Naive B cell (primary cell): Measurements from ENCODE around the gene KHK. TPM values are rescaled to one million over a fixed set of nuclear protein-coding genes. Genes with fewer than 3 reads are reported as not detected.
A peak's percentile ranks its signal among the peaks of the same experiment; 100 is the strongest.

Source experiments
- ATAC-seq, 2 donors: fragments of 150-1000 bp; cut with Tn5 transposase; 2 replicates each; pipeline ENCODE4 v1.10.0; 2021; ENCODE audit warnings: low read depth in 2 of 2, mild to moderate bottlenecking in 2 of 2, moderate library complexity in 2 of 2
- DNase-seq: peaks from one replicate; pipeline ENCODE4 v3.0.0; 2022
- H3K27ac Mint-ChIP-seq, 6 donors: one replicate each; pipeline ENCODE4 v1.8.0; 2020 to 2022; ENCODE audit warnings: mild to moderate bottlenecking in 6 of 6, mixed read lengths in 6 of 6, moderate library complexity in 5 of 6, inconsistent platforms in 2 of 6
- H3K27me3 Mint-ChIP-seq, 3 donors: one replicate each; pipeline ENCODE4 v1.8.0; 2021 to 2022; ENCODE audit warnings: mixed read lengths in 3 of 3, mild to moderate bottlenecking in 1 of 3
- H3K36me3 Mint-ChIP-seq, 2 donors: one replicate each; pipeline ENCODE4 v1.8.0; 2020 to 2022; ENCODE audit warnings: mixed read lengths in 2 of 2, inconsistent platforms in 1 of 2, mild to moderate bottlenecking in 1 of 2
- H3K4me1 Mint-ChIP-seq, 3 donors: one replicate each; pipeline ENCODE4 v1.8.0; 2020 to 2022; ENCODE audit warnings: mixed read lengths in 3 of 3, inconsistent platforms in 1 of 3, mild to moderate bottlenecking in 1 of 3, moderate library complexity in 1 of 3
- H3K4me3 Mint-ChIP-seq, 8 donors: one replicate each; pipeline ENCODE4 v1.8.0; 2020 to 2022; ENCODE audit warnings: mild to moderate bottlenecking in 8 of 8, mixed read lengths in 8 of 8, moderate library complexity in 8 of 8, inconsistent platforms in 2 of 8
- H3K9me3 Mint-ChIP-seq, 7 donors: one replicate each; pipeline ENCODE4 v1.8.0; 2020 to 2022; ENCODE audit warnings: mixed read lengths in 7 of 7, mild to moderate bottlenecking in 5 of 7, inconsistent platforms in 2 of 7, moderate library complexity in 1 of 7
- polyA plus RNA-seq, 6 donors: library from polyadenylated mRNA; unstranded; fragments of 300-500 nt; fragmentation: Illumina TruSeq; gene quantifications; one replicate each; pipeline ENCODE4 v1.2.3, GENCODE V29; 2021; ENCODE audit warnings: low read depth in 6 of 6

Gene KHK
- polyA plus RNA-seq: 1 to 10 TPM; 3.3 to 8.9 (median 5.6) TPM

GRCh38 chr2:27086724-27087593 lies at the start of gene KHK:
KHK (plus strand) TSS chr2:27086772; CDS start chr2:27087260, 488 bp downstream.
- Mint-ChIP-seq H3K4me1 (peaks cover 6 to 12% (median 10%) of the 10 kb centered on the region in 3 donors), H3K36me3 (no peaks in the 10 kb centered on the region), H3K27me3 (no peaks in the 10 kb centered on the region), H3K9me3 (no peaks in the 10 kb centered on the region), H3K27ac (peak within 1 kb of the TSS; percentile 67 to 92 (median 84)), H3K4me3 (peak within 1 kb of the TSS; percentile 81 to 92 (median 87))
- ATAC-seq: no peak
- DNase-seq: no peak

GRCh38 chr2:27038012-27038411 lies 48.6 kb upstream of the KHK start:
- ATAC-seq (no peak), DNase-seq (no peak)
- Mint-ChIP-seq H3K27me3 (no peaks in the 10 kb centered on the region), H3K4me3 (no peak overlapping the region), H3K36me3 (peaks cover 9 to 19% of the 10 kb centered on the region in 2 donors), H3K27ac (no peak overlapping the region), H3K4me1 (peaks cover 42 to 64% (median 59%) of the 10 kb centered on the region in 3 donors), H3K9me3 (no peaks in the 10 kb centered on the region)

GRCh38 chr2:27038631-27039339 lies 47.8 kb upstream of the KHK start:
- peak overlapping the region in 1 of 6 donors; percentile 79 for H3K27ac Mint-ChIP-seq
- H3K4me3 Mint-ChIP-seq: peak overlapping the region in 1 of 8 donors; percentile 83
- H3K36me3 Mint-ChIP-seq: peaks cover 9 to 19% of the 10 kb centered on the region in 2 donors

GRCh38 chr2:27039426-27039825 lies 47.1 kb upstream of the KHK start:
- H3K27ac Mint-ChIP-seq: peak overlapping the region in 1 of 6 donors; percentile 80
- no peak overlapping the region for H3K4me3 Mint-ChIP-seq
- no peaks in the 10 kb centered on the region for H3K27me3 Mint-ChIP-seq
- H3K9me3 Mint-ChIP-seq: no peaks in the 10 kb centered on the region
- DNase-seq (no peak), ATAC-seq (no peak)
- H3K4me1 Mint-ChIP-seq: peaks cover 30 to 51% (median 45%) of the 10 kb centered on the region in 3 donors
- H3K36me3 Mint-ChIP-seq: peaks cover 9 to 19% of the 10 kb centered on the region in 2 donors

More at GRCh38 chr2:27038631-27039339, 47.8 kb upstream of the KHK start:
- H3K4me1 Mint-ChIP-seq: peaks cover 36 to 58% (median 51%) of the 10 kb centered on the region in 3 donors
- no peak for ATAC-seq
- DNase-seq: no peak
- H3K27me3 Mint-ChIP-seq: no peaks in the 10 kb centered on the region
- no peaks in the 10 kb centered on the region for H3K9me3 Mint-ChIP-seq

- peak overlapping the region in 1 of 8 donors; percentile 25 for H3K4me3 Mint-ChIP-seq
- H3K27me3 Mint-ChIP-seq: no peaks in the 10 kb centered on the region
- H3K4me1 Mint-ChIP-seq: peaks cover 29 to 49% (median 43%) of the 10 kb centered on the region in 3 donors
- peak overlapping the region in 1 of 6 donors; percentile 80 for H3K27ac Mint-ChIP-seq
- DNase-seq: no peak
- no peak for ATAC-seq
- H3K36me3 Mint-ChIP-seq: peaks cover 9 to 19% of the 10 kb centered on the region in 2 donors
- no peaks in the 10 kb centered on the region for H3K9me3 Mint-ChIP-seq
Observed at GRCh38 chr2:27039871-27040270, 46.7 kb upstream of the KHK start.

GRCh38 chr2:27040282-27040681 lies 46.3 kb upstream of the KHK start:
- peaks cover 9 to 19% of the 10 kb centered on the region in 2 donors for H3K36me3 Mint-ChIP-seq
- peaks cover 26 to 46% (median 38%) of the 10 kb centered on the region in 3 donors for H3K4me1 Mint-ChIP-seq
- no peak for DNase-seq
- H3K4me3 Mint-ChIP-seq: peak overlapping the region in 2 of 8 donors; percentile 25 to 30
- no peaks in the 10 kb centered on the region for H3K9me3 Mint-ChIP-seq
- H3K27ac Mint-ChIP-seq: peak overlapping the region in 4 of 6 donors; percentile 98 to 99 (median 99)
- no peak for ATAC-seq
- no peaks in the 10 kb centered on the region for H3K27me3 Mint-ChIP-seq

GRCh38 chr2:27041752-27042151 lies 44.8 kb upstream of the KHK start:
- H3K4me1 Mint-ChIP-seq: peaks cover 26 to 41% (median 34%) of the 10 kb centered on the region in 3 donors
- H3K36me3 Mint-ChIP-seq: peaks cover 5 to 13% of the 10 kb centered on the region in 2 donors
- peak overlapping the region; percentile 98 to 99 (median 99) for H3K27ac Mint-ChIP-seq
- H3K9me3 Mint-ChIP-seq: no peaks in the 10 kb centered on the region
- peak overlapping the region; percentile 55 to 91 (median 80) for H3K4me3 Mint-ChIP-seq
- peak; percentile 43 to 57 for ATAC-seq
- H3K27me3 Mint-ChIP-seq: no peaks in the 10 kb centered on the region
- no peak for DNase-seq

GRCh38 chr2:27042159-27042661 lies 44.4 kb upstream of the KHK start:
- peak overlapping the region; percentile 55 to 91 (median 80) for H3K4me3 Mint-ChIP-seq
- peak overlapping the region; percentile 98 to 99 (median 99) for H3K27ac Mint-ChIP-seq
- ATAC-seq: peak; percentile 98 to 99

GRCh38 chr2:27042985-27043634 lies 43.5 kb upstream of the KHK start:
- peak overlapping the region in 1 of 8 donors; percentile 70 for H3K4me3 Mint-ChIP-seq
- DNase-seq: no peak
- peaks cover 0 to 13% of the 10 kb centered on the region in 2 donors for H3K36me3 Mint-ChIP-seq
- H3K27me3 Mint-ChIP-seq: no peaks in the 10 kb centered on the region
- H3K4me1 Mint-ChIP-seq: peaks cover 26 to 37% (median 34%) of the 10 kb centered on the region in 3 donors
- peak overlapping the region; percentile 98 to 99 (median 99) for H3K27ac Mint-ChIP-seq
- no peak for ATAC-seq
- no peaks in the 10 kb centered on the region for H3K9me3 Mint-ChIP-seq

More at GRCh38 chr2:27042159-27042661, 44.4 kb upstream of the KHK start:
- Mint-ChIP-seq H3K27me3 (no peaks in the 10 kb centered on the region), H3K36me3 (peaks cover 1 to 13% of the 10 kb centered on the region in 2 donors), H3K9me3 (no peaks in the 10 kb centered on the region), H3K4me1 (peaks cover 26 to 37% (median 34%) of the 10 kb centered on the region in 3 donors)
- DNase-seq: peak; percentile 87

- peaks cover 18 to 34% (median 22%) of the 10 kb centered on the region in 3 donors for H3K4me1 Mint-ChIP-seq
- H3K36me3 Mint-ChIP-seq: peaks cover 11 to 12% of the 10 kb centered on the region in 2 donors
- peaks cover 0 to 11% (median 2%) of the 10 kb centered on the region in 7 donors for H3K9me3 Mint-ChIP-seq
- ATAC-seq (peak; percentile 23 to 29), DNase-seq (peak; percentile 55)
- H3K27ac Mint-ChIP-seq: peak overlapping the region; percentile 98 to 100 (median 100)
- H3K4me3 Mint-ChIP-seq: peak overlapping the region; percentile 92 to 99 (median 97)
- peaks cover 0 to 12% (median 11%) of the 10 kb centered on the region in 3 donors for H3K27me3 Mint-ChIP-seq
Observed at GRCh38 chr2:27049422-27050280, 36.9 kb upstream of the KHK start.

GRCh38 chr2:27050281-27050995 lies 36.1 kb upstream of the KHK start:
- peak; percentile 91 for DNase-seq
- peak overlapping the region; percentile 98 to 100 (median 100) for H3K27ac Mint-ChIP-seq
- ATAC-seq: peak; percentile 59 to 60
- H3K9me3 Mint-ChIP-seq: peaks cover 0 to 11% (median 2%) of the 10 kb centered on the region in 7 donors
- H3K27me3 Mint-ChIP-seq: peaks cover 0 to 12% (median 11%) of the 10 kb centered on the region in 3 donors
- H3K36me3 Mint-ChIP-seq: peaks cover 16 to 18% of the 10 kb centered on the region in 2 donors
- H3K4me1 Mint-ChIP-seq: peaks cover 20 to 34% (median 22%) of the 10 kb centered on the region in 3 donors
- H3K4me3 Mint-ChIP-seq: peak overlapping the region; percentile 92 to 99 (median 97)
